Esophagus (tissue), 2 donors: ENCODE results near the gene GRB10. TPM values are rescaled to one million over a fixed set of nuclear protein-coding genes. Genes with fewer than 3 reads are reported as not detected.

Source experiments
- H3K27ac ChIP-seq, 2 donors: one replicate each; pipeline ENCODE4 v1.5.1; 2013; ENCODE audit warnings: low read depth in 2 of 2, mild to moderate bottlenecking in 2 of 2, inconsistent platforms in 1 of 2, low read length in 1 of 2, moderate library complexity in 1 of 2
- H3K27me3 ChIP-seq, 2 donors: one replicate each; pipeline ENCODE4 v1.6.1; 2013; ENCODE audit warnings: low read length in 2 of 2, control low read depth in 1 of 2, mild to moderate bottlenecking in 1 of 2; ENCODE audit not compliant: insufficient read depth in 2 of 2, control insufficient read depth in 1 of 2
- H3K36me3 ChIP-seq, 2 donors: one replicate each; pipeline ENCODE4 v1.6.1; 2013; ENCODE audit warnings: low read length in 1 of 2; ENCODE audit not compliant: control insufficient read depth in 2 of 2, insufficient read depth in 2 of 2
- H3K4me1 ChIP-seq, 2 donors: one replicate each; pipeline ENCODE4 v1.6.1; 2013; ENCODE audit warnings: low read length in 1 of 2; ENCODE audit not compliant: control insufficient read depth in 2 of 2, insufficient read depth in 2 of 2
- H3K4me3 ChIP-seq, 2 donors: one replicate each; pipeline ENCODE4 v1.5.1; 2013; ENCODE audit warnings: low read length in 2 of 2, mild to moderate bottlenecking in 2 of 2, low read depth in 1 of 2, moderate library complexity in 1 of 2
- H3K9me3 ChIP-seq, 2 donors: one replicate each; pipeline ENCODE4 v1.6.1; 2013; ENCODE audit warnings: mild to moderate bottlenecking in 2 of 2, low read depth in 1 of 2, low read length in 1 of 2, moderate library complexity in 1 of 2; ENCODE audit not compliant: control insufficient read depth in 2 of 2, insufficient read depth in 1 of 2
- WGBS, 2 donors: extraction: QIAGEN DNeasy Blood & Tissue Kit; methylation state at CpG; one replicate each; pipeline ENCODE4 v1.1.7; 2013; 5-methylcytosine and 5-hydroxymethylcytosine counted together
- polyA plus RNA-seq, 2 donors: library from polyadenylated mRNA; stranded (reverse); fragments of 200-250 nt; gene quantifications; one replicate each; pipeline ENCODE4 v1.2.3, GENCODE V29; 2013
- donor health status: healthy with polysubstance abuse.
- donor health status: Bipolar disorder and iron deficiency.

GRB10 gene
- polyA plus RNA-seq, 2 donors, result 4.0 to 5.0 TPM

- no peaks in the 10 kb centered on the region for H3K27me3 ChIP-seq
- no peaks in the 10 kb centered on the region for H3K4me1 ChIP-seq
- H3K4me3 ChIP-seq, result peak overlapping the region; percentile 63 to 74
- peak overlapping the region; percentile 67 to 73 for H3K27ac ChIP-seq
- WGBS, 2 donors, result 0 to 1% methylated on average over 66 to 113 of the region's 113 CpGs
- H3K36me3 ChIP-seq, result no peaks in the 10 kb centered on the region
- H3K9me3 ChIP-seq, result peaks cover 5% of the 10 kb centered on the region in 2 donors
Observed at GRCh38 chr7:50793120-50793946, 10.6 kb upstream of the GRB10 start.

DNA sequence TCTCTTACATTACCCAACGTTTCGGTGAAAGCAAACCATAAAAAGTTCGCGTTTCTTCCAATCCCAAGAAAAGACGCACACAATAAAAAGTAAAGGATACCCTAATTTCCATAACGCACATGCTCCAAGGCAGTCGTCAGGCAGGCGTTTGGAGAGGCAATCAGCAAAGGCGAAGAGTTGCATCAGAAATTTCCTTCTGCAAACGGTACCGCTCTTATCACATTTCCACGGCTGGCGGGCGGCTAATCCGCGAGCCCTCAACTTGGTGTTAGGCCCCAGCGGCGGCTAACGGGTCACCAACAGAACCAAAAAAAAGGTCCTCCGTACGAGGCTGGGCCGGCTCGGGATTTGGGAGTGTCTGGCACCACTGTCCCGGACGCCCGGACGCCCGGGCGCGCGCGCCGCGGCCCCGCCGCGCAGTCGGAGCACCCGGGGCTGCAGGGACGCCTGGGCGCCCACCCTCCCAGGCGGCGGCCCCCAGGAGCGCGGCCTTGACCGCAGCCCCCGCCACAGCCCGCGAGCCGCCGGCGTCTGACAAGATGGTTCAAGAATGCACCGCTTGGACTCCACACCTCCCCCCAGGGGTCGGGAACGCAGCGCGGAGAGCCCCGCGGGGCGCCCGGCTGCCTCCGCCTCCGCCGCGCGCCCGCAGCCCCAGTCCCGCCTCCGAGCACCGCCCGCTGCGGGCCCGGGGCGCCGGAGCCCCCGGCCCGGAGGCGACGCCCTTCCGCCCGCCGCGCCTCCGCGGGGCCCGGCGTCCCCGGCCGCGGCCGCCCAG is 9.8 kb upstream of the GRB10 start:
- H3K4me1 ChIP-seq, result no peaks in the 10 kb centered on the region
- H3K9me3 ChIP-seq, result peaks cover 6 to 11% of the 10 kb centered on the region in 2 donors
- no peaks in the 10 kb centered on the region for H3K27me3 ChIP-seq
- no peaks in the 10 kb centered on the region for H3K36me3 ChIP-seq
- peak overlapping the region; percentile 63 to 74 for H3K4me3 ChIP-seq
- WGBS, 2 donors, result 2% methylated on average over 60 to 91 of the region's 91 CpGs
- H3K27ac ChIP-seq, result peak overlapping the region; percentile 59 to 73

DNA sequence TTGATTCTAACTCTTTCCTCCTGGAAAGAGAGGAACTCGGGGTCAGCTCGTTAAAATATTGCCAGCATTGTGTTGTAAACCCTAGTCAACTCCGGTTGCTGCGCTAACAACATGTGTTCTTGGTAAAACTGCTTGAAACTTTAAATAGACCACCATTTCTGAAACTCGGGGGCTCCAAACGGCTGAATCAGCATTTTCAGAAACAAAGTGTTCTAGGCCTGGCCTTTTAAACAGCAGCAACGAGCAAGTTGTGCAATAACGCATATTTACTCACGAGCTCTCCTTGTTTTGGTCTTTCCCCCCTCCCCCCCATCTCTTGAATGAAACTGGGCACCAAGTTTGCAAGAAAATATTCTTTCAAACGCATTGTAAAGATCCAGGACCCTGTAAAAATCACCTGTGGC is 9.2 kb upstream of the GRB10 start:
- Histone ChIP-seq H3K4me3 (peak overlapping the region; percentile 63 to 74), H3K36me3 (no peaks in the 10 kb centered on the region), H3K9me3 (peaks cover 6 to 13% of the 10 kb centered on the region in 2 donors), H3K27ac (peak overlapping the region in 1 of 2 donors; percentile 73), H3K27me3 (no peaks in the 10 kb centered on the region), H3K4me1 (no peaks in the 10 kb centered on the region)
- 24 to 26% methylated on average over 10 of the region's 10 CpGs for WGBS, 2 donors

DNA sequence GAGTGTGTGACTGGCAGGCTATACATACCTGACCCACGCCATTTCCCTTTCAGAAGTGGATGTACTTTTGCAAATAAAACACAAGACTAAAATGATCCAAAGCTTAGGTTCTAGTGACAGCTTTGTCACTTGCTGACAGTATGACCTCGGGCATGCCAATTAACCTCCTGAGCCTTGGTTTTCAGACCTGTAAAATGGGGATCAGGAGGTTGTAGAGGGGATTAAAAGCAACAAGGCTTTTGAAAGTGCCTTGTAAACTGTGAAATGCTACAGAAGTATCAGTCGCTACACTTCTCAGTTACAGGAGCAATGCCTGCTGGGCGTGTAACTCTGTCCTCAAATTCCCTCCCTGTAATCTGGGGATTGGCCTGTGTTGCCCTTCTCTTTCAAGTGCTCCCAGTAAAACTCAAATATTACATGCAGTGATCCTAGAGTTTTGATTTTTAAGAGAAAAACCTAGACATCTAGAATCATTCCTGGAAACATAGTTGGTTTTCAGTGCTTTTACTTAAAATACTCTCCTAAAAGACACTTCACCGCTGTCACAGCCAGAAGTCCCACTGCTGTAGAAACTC is 8.8 kb upstream of the GRB10 start:
- Histone ChIP-seq H3K36me3 (no peaks in the 10 kb centered on the region), H3K4me3 (peak overlapping the region in 1 of 2 donors; percentile 74), H3K27ac (no peak overlapping the region), H3K27me3 (no peaks in the 10 kb centered on the region), H3K9me3 (peaks cover 6 to 13% of the 10 kb centered on the region in 2 donors), H3K4me1 (no peaks in the 10 kb centered on the region)
- 57 to 70% methylated on average over 5 of the region's 5 CpGs for WGBS, 2 donors

GRCh38 chr7:50790381-50790780 is 7.7 kb upstream of the GRB10 start:
- Histone ChIP-seq H3K27me3 (no peaks in the 10 kb centered on the region), H3K4me3 (peak overlapping the region in 1 of 2 donors; percentile 2), H3K27ac (no peak overlapping the region), H3K4me1 (no peaks in the 10 kb centered on the region), H3K36me3 (no peaks in the 10 kb centered on the region), H3K9me3 (peaks cover 6 to 13% of the 10 kb centered on the region in 2 donors)
- WGBS, 2 donors, result 54 to 59% methylated on average over 9 of the region's 9 CpGs

- Histone ChIP-seq H3K4me3 (no peak overlapping the region), H3K4me1 (no peaks in the 10 kb centered on the region), H3K27ac (no peak overlapping the region), H3K27me3 (no peaks in the 10 kb centered on the region), H3K9me3 (peaks cover 6 to 13% of the 10 kb centered on the region in 2 donors), H3K36me3 (no peaks in the 10 kb centered on the region)
- WGBS, 2 donors, result 97% methylated on average over 5 of the region's 5 CpGs
Observed at GRCh38 chr7:50788382-50788781, 5.7 kb upstream of the GRB10 start.

DNA sequence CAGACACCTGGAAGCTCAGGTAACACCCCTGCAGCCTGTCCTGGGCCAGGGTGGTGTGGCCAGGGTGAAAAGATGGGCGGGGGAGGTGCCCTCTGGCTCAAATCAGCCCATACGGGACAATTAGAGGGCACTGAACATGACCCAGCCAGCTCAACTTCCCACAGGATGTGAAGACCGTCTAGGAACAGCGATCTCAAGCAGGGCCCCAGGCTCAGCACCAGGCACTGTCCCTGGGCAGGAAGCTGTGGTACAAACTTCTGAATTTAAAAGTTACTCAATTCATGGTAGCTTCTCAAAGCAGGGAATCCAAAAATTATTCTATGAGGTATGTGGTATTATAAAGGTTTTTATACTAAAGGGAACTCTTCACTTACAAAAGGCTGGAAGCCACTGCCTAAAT is 5.1 kb upstream of the GRB10 start:
- Histone ChIP-seq H3K4me3 (no peak overlapping the region), H3K36me3 (no peaks in the 10 kb centered on the region), H3K27me3 (no peaks in the 10 kb centered on the region), H3K9me3 (peaks cover 6 to 13% of the 10 kb centered on the region in 2 donors), H3K27ac (no peak overlapping the region), H3K4me1 (peaks cover 0 to 1% of the 10 kb centered on the region in 2 donors)
- 76 to 79% methylated on average over 4 of the region's 4 CpGs for WGBS, 2 donors

- Histone ChIP-seq H3K36me3 (no peaks in the 10 kb centered on the region), H3K27me3 (no peaks in the 10 kb centered on the region), H3K4me3 (no peak overlapping the region), H3K9me3 (peaks cover 6 to 13% of the 10 kb centered on the region in 2 donors), H3K27ac (no peak overlapping the region), H3K4me1 (peaks cover 2 to 9% of the 10 kb centered on the region in 2 donors)
- WGBS, 2 donors, result 82 to 97% methylated on average over 6 of the region's 6 CpGs
Observed at GRCh38 chr7:50785346-50785745, 2.6 kb upstream of the GRB10 start.

DNA sequence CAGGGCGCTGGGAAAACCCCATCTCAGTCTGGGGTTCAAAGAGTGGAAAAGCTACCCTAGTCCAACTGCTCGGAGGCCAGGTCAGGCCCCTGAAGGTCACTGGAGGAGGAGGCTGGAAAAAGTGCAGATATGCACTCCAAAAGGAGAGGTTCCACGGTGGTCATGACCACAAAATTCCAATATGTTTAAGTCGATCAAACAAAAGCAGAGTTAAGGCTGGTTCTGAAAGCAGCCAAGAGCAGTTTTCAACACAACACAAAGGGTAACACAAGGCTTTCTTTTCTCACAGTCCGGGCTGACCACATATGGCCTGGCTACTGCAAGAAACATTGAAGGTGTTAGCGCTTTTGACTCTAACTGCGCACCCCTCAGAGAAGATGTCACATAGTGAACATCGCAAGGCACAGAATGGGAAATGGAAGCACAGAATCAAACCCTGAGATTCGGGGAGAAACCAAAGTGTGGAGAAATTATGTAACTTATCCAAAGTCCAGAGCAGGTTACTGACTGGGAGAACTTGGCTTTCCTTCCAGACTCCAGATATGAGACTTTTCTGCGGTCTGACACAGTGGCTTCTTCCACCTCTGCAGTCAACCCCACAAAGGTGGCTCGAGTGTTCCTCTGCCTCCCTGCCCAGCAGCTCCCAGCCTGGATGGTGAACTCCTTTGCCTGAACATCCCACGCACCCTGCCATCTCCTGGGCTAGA is 1.3 kb upstream of the GRB10 start:
- H3K27me3 ChIP-seq, result no peaks in the 10 kb centered on the region
- no peak overlapping the region for H3K4me3 ChIP-seq
- H3K27ac ChIP-seq, result no peak overlapping the region
- H3K4me1 ChIP-seq, result peaks cover 2 to 9% of the 10 kb centered on the region in 2 donors
- no peaks in the 10 kb centered on the region for H3K36me3 ChIP-seq
- peaks cover 6 to 13% of the 10 kb centered on the region in 2 donors for H3K9me3 ChIP-seq
- WGBS, 2 donors, result 78 to 88% methylated on average over 12 of the region's 12 CpGs
